ENCODE measurements around the gene HADHA. TPM values are rescaled to one million over a fixed set of nuclear protein-coding genes. Genes with fewer than 3 reads are reported as not detected.
"Not testable (repeated sequence)": the region's sequence is repeated elsewhere in the genome, so short reads cannot be mapped to it uniquely, and the experiment has no call there.

HADHA gene
- total RNA-seq, 1 donor from 2014 or later, result 115 TPM

- Histone ChIP-seq H3K27me3 (ENCODE audit: control insufficient read depth, insufficient read depth, low read length) (peaks cover 35% of the 10 kb centered on the region), H3K4me3 (ENCODE audit: low read depth, low read length) (peak overlapping the region; percentile 24), H3K36me3 (ENCODE audit: control insufficient read depth, insufficient read depth, low read length) (no peaks in the 10 kb centered on the region)
- DNase-seq (ENCODE audit: low read depth), result no peak
- no peak for TF ChIP-seq CTCF (IDR thresholded peaks at IDR 0.05; ENCODE audit: insufficient read depth, low read length, poor library complexity, severe bottlenecking)
Measured at GRCh38 chr2:26172189-26172870, 72.1 kb downstream of the HADHA start.

- H3K27me3 ChIP-seq (ENCODE audit: control insufficient read depth, insufficient read depth, low read length), result peaks cover 30% of the 10 kb centered on the region
- no peak for TF ChIP-seq CTCF (IDR thresholded peaks at IDR 0.05; ENCODE audit: insufficient read depth, low read length, poor library complexity, severe bottlenecking)
- no peak for DNase-seq (ENCODE audit: low read depth)
- no peak overlapping the region for H3K4me3 ChIP-seq (ENCODE audit: low read depth, low read length)
- H3K36me3 ChIP-seq (ENCODE audit: control insufficient read depth, insufficient read depth, low read length), result no peaks in the 10 kb centered on the region
Measured at GRCh38 chr2:26170795-26171194, 73.6 kb downstream of the HADHA start.

DNA sequence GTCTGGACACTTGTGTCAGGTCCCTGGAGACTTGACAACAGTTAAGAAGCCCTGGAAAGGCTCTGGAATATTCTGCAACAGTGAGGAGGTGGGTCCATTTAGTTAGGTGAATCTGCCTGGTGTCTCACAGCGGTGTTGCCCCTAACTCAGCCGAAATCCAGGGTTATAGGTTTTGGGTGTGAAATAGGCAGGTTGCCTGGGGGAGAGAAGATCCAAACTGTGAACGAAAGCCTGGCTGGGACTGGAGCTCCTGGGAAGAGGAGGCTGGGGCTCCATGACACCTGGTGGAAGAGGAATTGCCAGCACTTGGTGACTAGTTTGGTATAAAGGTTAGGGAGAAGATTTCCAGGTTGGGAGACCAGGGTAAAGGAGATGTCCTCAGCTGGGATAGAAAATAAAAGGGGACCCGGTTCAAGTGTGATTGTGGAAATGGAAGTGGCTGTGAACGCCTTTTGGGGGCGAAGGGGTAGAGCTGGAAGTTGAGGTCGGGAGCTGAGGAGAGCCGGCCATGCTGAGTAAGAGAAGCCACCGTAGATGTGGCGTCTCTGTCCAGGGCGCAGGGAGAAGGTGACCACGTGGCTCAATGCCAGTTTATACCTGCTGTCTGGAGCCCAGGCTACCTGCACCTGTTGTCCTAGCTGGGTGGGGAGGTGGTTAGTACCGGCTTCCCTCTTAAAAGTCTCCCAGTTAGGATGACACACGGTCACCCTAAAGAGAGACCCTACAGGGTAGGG is 74.6 kb downstream of the HADHA start:
- DNase-seq (ENCODE audit: low read depth), result no peak
- no peaks in the 10 kb centered on the region for H3K36me3 ChIP-seq (ENCODE audit: control insufficient read depth, insufficient read depth, low read length)
- peaks cover 26% of the 10 kb centered on the region for H3K27me3 ChIP-seq (ENCODE audit: control insufficient read depth, insufficient read depth, low read length)
- no peak for TF ChIP-seq CTCF (IDR thresholded peaks at IDR 0.05; ENCODE audit: insufficient read depth, low read length, poor library complexity, severe bottlenecking)
- no peak overlapping the region for H3K4me3 ChIP-seq (ENCODE audit: low read depth, low read length)

DNA sequence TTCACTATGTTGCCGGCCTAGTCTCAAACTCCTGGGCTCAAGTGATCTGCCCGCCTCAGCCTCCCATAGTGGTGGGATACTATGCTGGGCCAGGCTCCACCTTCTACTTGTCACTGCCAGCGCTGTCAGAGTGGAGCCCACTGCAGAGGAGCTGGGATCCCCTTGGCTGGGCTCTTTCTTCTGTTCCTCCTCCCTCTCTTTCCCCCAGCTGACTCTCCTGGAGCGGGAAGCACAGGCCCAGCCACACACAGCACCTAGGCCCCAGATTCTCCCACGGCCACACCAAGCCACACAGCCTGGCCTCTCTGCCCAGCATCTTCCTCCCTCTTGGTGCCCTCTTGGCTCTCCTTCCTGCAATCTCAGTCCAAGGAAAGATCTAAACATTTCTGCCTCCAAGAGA is 75.2 kb downstream of the HADHA start:
- TF ChIP-seq CTCF (IDR thresholded peaks at IDR 0.05; ENCODE audit: insufficient read depth, low read length, poor library complexity, severe bottlenecking), result no peak
- Histone ChIP-seq H3K27me3 (ENCODE audit: control insufficient read depth, insufficient read depth, low read length) (peaks cover 21% of the 10 kb centered on the region), H3K4me3 (ENCODE audit: low read depth, low read length) (no peak overlapping the region), H3K36me3 (ENCODE audit: control insufficient read depth, insufficient read depth, low read length) (no peaks in the 10 kb centered on the region)
- DNase-seq (ENCODE audit: low read depth), result no peak

DNA sequence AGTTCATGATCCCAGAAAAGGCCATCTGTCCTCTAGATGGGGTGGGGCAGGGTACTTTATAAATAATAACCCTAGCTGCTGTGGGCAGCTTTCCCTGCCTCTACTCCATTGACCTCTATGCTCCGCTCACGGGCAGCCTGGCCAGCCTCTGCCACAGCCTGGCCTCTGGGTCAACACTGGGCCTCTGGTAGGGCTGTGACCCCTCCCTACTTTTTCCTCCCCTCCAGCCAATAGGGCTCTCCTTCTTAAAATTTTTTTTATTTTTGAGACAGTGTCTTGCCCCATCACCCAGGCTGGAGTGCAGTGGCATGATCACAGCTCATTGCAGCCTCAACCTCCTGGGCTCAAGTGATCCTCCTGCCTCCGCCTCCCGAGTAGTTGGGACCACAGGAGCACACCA is 75.6 kb downstream of the HADHA start:
- no peak for DNase-seq (ENCODE audit: low read depth)
- no peaks in the 10 kb centered on the region for H3K36me3 ChIP-seq (ENCODE audit: control insufficient read depth, insufficient read depth, low read length)
- no peak overlapping the region for H3K4me3 ChIP-seq (ENCODE audit: low read depth, low read length)
- TF ChIP-seq CTCF (IDR thresholded peaks at IDR 0.05; ENCODE audit: insufficient read depth, low read length, poor library complexity, severe bottlenecking), result no peak
- peaks cover 17% of the 10 kb centered on the region for H3K27me3 ChIP-seq (ENCODE audit: control insufficient read depth, insufficient read depth, low read length)

DNA sequence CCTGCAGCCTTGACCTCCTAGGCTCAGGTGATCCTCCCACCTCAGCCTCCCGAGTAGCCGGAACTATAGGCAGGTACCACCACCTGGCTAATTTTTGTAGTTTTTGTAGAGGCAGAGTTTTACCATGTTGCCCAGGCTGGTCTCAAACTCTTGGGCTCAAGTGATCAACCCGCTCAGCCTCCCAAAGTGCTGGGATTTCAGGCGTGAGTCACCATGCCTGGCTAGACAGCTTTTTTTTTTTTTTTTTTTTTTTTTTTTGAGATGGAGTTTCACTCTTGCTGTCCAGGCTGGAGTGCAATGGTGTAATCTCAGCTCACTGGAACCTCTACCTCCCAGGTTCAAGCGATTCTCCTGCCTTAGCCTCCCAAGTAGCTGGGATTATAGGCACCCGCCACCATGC is 77.9 kb downstream of the HADHA start:
- H3K4me3 ChIP-seq (ENCODE audit: low read depth, low read length); H3K27me3 ChIP-seq (ENCODE audit: control insufficient read depth, insufficient read depth, low read length); H3K36me3 ChIP-seq (ENCODE audit: control insufficient read depth, insufficient read depth, low read length); DNase-seq (ENCODE audit: low read depth): not testable (repeated sequence)

All from kidney epithelial cell (primary cell).